NCI-H82 treated with DMSO at 0.1 percent for 48 hours (cell line): ENCODE measurements around the gene CDY2A.
"Not testable (repeated sequence)": the region's sequence is repeated elsewhere in the genome, so short reads cannot be mapped to it uniquely, and the experiment has no call there.

Experiments
- DNase-seq: peaks from one replicate; lab custom pipeline; 2025; ENCODE audit not compliant: unreplicated experiment; lab: John Stamatoyannopoulos, UW

Gene CDY2A

GRCh38 chrY:18025487-18025886 lies at the start of gene CDY2A:
Gene CDY2A (plus strand): TSS chrY:18025787. CDS start chrY:18026115, 328 bp downstream.
- DNase-seq = not testable (repeated sequence)

GRCh38 chrY:17997586-17997985 lies 28.0 kb upstream of the CDY2A start:
- not testable (repeated sequence) for DNase-seq

- not testable (repeated sequence) for DNase-seq
Measured at GRCh38 chrY:17998266-17998665, 27.3 kb upstream of the CDY2A start.

GRCh38 chrY:18023897-18024296 lies 1.7 kb upstream of the CDY2A start:
- DNase-seq = not testable (repeated sequence)

- DNase-seq = not testable (repeated sequence)
Measured at GRCh38 chrY:18028845-18029244, 3.3 kb downstream of the CDY2A start.

GRCh38 chrY:18030178-18030577 lies 4.6 kb downstream of the CDY2A start:
- not testable (repeated sequence) for DNase-seq

- not testable (repeated sequence) for DNase-seq
Measured at GRCh38 chrY:18034100-18034814, 8.7 kb downstream of the CDY2A start.

GRCh38 chrY:18034864-18035263 lies 9.3 kb downstream of the CDY2A start:
- not testable (repeated sequence) for DNase-seq

GRCh38 chrY:18044990-18045389 lies 19.4 kb downstream of the CDY2A start:
- not testable (repeated sequence) for DNase-seq

- not testable (repeated sequence) for DNase-seq
Measured at GRCh38 chrY:18048149-18049040, 22.8 kb downstream of the CDY2A start.

- not testable (repeated sequence) for DNase-seq
Measured at GRCh38 chrY:18049061-18049460, 23.5 kb downstream of the CDY2A start.

GRCh38 chrY:18056473-18056872 lies 30.9 kb downstream of the CDY2A start:
- not testable (repeated sequence) for DNase-seq

GRCh38 chrY:18073464-18073863 lies 47.9 kb downstream of the CDY2A start:
- not testable (repeated sequence) for DNase-seq
